K562 (cell line): ENCODE data around the gene CAMK2G. TPM values are rescaled to one million over a fixed set of nuclear protein-coding genes. Genes with fewer than 3 reads are reported as not detected.

ENCODE experiments used
- BCL6 ChIP-seq: fragments of 250-450 bp; sonication (Bioruptor Pico); IDR thresholded peaks from 2 replicates; pipeline ENCODE4 v1.4.0; 2020
- CBX8 ChIP-seq: fragments of 200-600 bp; sonication (generic); IDR thresholded peaks from 2 replicates; pipeline ENCODE4 v1.6.1; 2012; ENCODE audit warnings: borderline replicate concordance, mixed run types, low read depth, mild to moderate bottlenecking, moderate library complexity, mixed read lengths, low read length, control low read depth, inconsistent platforms; ENCODE audit not compliant: poor library complexity, severe bottlenecking; ENCODE audit errors: extremely low read depth
- POLR2AphosphoS5 ChIP-seq: IDR thresholded peaks from 2 replicates; pipeline ENCODE4 v1.6.1; 2011; ENCODE audit warnings: mild to moderate bottlenecking, low read depth, low read length, moderate library complexity; ENCODE audit not compliant: control insufficient read depth, insufficient read depth
- SMAD3 ChIP-seq: fragments of 450-650 bp; formaldehyde crosslinking; conservative IDR thresholded peaks from 2 replicates; pipeline ENCODE4 v1.4.0; 2020; ENCODE audit warnings: mild to moderate bottlenecking
- VEZF1 ChIP-seq: fragments of 200-800 bp; sonication (Bioruptor generic); IDR thresholded peaks from 2 replicates; pipeline ENCODE4 v1.6.1; 2017; ENCODE audit warnings: missing genetic modification characterization, missing compliant biosample characterization
- ZNF121 ChIP-seq: sonication (generic); formaldehyde crosslinking; conservative IDR thresholded peaks from 2 replicates; pipeline ENCODE4 v1.8.0; 2022; ENCODE audit warnings: missing genetic modification reagents
- ZNF347 ChIP-seq: fragments of 450-650 bp; formaldehyde crosslinking; IDR thresholded peaks from 2 replicates; pipeline ENCODE4 v1.4.0; 2020; ENCODE audit warnings: low read depth, mild to moderate bottlenecking, moderate library complexity
- ZNF696 ChIP-seq: fragments of 250-450 bp; sonication (Bioruptor Pico); conservative IDR thresholded peaks from 2 replicates; pipeline ENCODE4 v1.4.0; 2020; ENCODE audit warnings: mild to moderate bottlenecking, moderate library complexity
- ZNF75A ChIP-seq: fragments of 450-650 bp; formaldehyde crosslinking; IDR thresholded peaks from 2 replicates; pipeline ENCODE4 v1.4.0; 2020; ENCODE audit warnings: mild to moderate bottlenecking
- polyA plus RNA-seq, 8 experiments: library from polyadenylated mRNA; depleted of rRNA in 4 of 8; stranded (reverse) in 5 of 8; unstranded in 3 of 8; fragments of >200 nt; fragmentation: Nextera tagmentation in 2 of 8; fragmentation: Illumina TruSeq in 1 of 8; extraction: Ambion mirVana in 2 of 8; extraction: Trizol in 1 of 8; gene quantifications; 2 replicates each; pipeline versions ENCODE4 v1.2.1 to v1.2.3, GENCODE V29; 2011 to 2014; ENCODE audit warnings: inconsistent platforms in 1 of 8, missing spikeins in 1 of 8
- total RNA-seq, 7 experiments: library from RNA; depleted of rRNA in 6 of 7; stranded (reverse); fragments of >200 nt in 6 of 7; fragmentation: Illumina TruSeq in 2 of 7; extraction: Trizol in 2 of 7; gene quantifications; 2 replicates each; pipeline versions ENCODE4 v1.2.1 to v1.2.3, GENCODE V29; 2011 to 2021; ENCODE audit warnings: low replicate concordance in 1 of 7
- TF ChIP-seq, protein P1 (sequence below): fragments of 450-650 bp; formaldehyde crosslinking; IDR thresholded peaks from 2 replicates; pipeline ENCODE4 v1.4.0; 2020; ENCODE audit warnings: mild to moderate bottlenecking, moderate library complexity
- TF ChIP-seq, protein P2 (sequence below): IDR thresholded peaks from 2 replicates; pipeline ENCODE4 v1.6.1; 2012; ENCODE audit warnings: low read depth, low read length, improper control_type of control experiment, borderline replicate concordance

CAMK2G gene
- total and polyA plus RNA-seq, 9 of the 15 experiments (the other 6 are each of a cell fraction or from before 2014, with no cell fraction given), result 9.0 to 37.9 (median 32.6) TPM

DNA sequence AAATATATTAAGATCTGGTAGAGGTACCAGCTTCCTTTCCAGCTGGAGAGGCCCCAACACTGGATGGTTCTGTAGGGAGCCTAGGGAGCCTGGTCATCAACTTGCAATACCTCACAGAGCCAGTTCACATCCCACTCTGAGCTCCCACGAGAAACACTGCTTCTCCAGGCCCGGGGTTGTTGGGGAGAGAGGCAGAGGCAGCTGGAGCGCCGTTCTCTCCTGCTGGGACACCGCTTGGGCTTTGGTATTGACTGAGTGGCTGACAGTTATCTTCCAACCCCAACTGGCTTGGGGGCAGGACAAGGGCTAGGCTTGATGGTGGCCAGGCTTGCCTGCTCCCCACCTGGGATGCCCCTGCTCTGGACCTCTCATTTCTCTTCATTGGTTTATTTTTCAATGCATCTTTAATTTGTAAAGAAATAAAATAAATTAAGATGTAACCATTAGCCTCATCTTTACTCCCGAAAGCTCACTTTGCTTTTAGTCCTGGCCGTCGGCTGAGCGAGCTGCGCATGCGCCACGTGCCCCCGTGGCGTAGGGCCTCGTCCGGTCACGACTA lies 102.6 kb downstream of the CAMK2G start (continued):
- 0 out of 2 replicates have a peak, but pooled peaks have one; percentile 22 for TF ChIP-seq BCL6 (CRISPR knock-in tag)
- no peak for TF ChIP-seq CBX8
- TF ChIP-seq, protein P1, sequence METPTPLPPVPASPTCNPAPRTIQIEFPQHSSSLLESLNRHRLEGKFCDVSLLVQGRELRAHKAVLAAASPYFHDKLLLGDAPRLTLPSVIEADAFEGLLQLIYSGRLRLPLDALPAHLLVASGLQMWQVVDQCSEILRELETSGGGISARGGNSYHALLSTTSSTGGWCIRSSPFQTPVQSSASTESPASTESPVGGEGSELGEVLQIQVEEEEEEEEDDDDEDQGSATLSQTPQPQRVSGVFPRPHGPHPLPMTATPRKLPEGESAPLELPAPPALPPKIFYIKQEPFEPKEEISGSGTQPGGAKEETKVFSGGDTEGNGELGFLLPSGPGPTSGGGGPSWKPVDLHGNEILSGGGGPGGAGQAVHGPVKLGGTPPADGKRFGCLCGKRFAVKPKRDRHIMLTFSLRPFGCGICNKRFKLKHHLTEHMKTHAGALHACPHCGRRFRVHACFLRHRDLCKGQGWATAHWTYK, result no peak
- no peak for TF ChIP-seq ZNF75A (CRISPR knock-in tag)
- TF ChIP-seq ZNF347 (CRISPR knock-in tag), result no peak
- TF ChIP-seq POLR2AphosphoS5, result no peak
- 0 out of 2 replicates have a peak, but pooled peaks have one; percentile 66 for TF ChIP-seq ZNF696 (CRISPR knock-in tag)
- no peak for TF ChIP-seq VEZF1
- TF ChIP-seq ZNF121 (CRISPR knock-in tag), result no peak
- TF ChIP-seq, protein P2, sequence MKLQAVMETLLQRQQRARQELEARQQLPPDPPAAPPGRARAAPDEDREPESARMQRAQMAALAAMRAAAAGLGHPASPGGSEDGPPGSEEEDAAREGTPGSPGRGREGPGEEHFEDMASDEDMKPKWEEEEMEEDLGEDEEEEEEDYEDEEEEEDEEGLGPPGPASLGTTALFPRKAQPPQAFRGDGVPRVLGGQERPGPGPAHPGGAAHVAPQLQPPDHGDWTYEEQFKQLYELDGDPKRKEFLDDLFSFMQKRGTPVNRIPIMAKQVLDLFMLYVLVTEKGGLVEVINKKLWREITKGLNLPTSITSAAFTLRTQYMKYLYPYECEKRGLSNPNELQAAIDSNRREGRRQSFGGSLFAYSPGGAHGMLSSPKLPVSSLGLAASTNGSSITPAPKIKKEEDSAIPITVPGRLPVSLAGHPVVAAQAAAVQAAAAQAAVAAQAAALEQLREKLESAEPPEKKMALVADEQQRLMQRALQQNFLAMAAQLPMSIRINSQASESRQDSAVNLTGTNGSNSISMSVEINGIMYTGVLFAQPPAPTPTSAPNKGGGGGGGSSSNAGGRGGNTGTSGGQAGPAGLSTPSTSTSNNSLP, result no peak
- TF ChIP-seq SMAD3 (CRISPR knock-in tag), result 0 out of 2 replicates have a peak, but pooled peaks have one; percentile 33
